ENCODE results near the gene MRPL21. TPM values are rescaled to one million over a fixed set of nuclear protein-coding genes. Genes with fewer than 3 reads are reported as not detected.

Gene MRPL21
- total RNA-seq, 5 donors from 2014 or later (not counting 1 experiment from before 2014, with no cell fraction given) = 34.0 to 36.9 (median 35.3) TPM

DNA sequence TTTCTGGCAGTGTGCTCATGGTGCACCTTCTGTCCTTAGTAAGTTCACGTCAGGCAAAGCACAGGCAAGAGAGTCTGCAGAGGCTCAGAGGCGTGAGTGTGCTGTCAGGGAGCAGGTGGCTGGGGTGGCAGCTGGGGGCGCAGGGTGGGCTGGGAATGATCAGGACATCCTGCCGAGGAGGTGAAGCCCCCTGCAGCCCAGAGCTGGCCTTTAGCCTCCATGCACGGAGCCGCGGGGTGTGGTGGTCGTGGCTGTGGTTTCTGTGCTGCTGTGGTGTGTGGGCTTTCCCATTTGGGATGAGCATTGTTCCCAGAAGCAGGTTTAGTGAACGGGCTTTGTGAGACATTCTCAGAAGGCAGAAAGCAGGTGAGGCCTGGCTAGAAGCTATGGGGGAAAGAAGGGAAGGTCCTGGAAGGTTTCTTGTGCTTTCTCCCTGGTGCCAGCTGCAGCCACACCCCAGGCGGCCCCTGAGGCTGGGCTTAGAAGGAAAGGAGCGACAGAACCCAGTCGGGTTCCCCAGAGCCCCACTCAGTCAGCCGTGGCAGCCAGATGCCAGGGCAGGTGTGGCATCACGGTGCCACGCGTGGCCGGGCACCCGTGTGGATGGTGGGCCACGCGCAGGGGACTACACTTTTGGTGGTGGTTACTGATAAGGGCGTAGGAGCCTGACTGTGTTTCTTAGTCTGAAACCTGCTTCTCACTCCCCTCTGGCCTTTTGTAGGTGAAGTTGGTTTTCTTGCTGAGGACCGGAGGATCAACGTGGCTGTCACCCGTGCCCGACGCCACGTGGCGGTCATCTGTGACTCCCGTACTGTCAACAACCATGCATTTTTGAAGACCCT lies 32.1 kb upstream of the MRPL21 start:
- Mint-ChIP-seq H3K4me3 (no peak overlapping the region), H3K9me3 (no peaks in the 10 kb centered on the region), H3K27ac (no peak overlapping the region), H3K4me1 (no peaks in the 10 kb centered on the region), H3K27me3 (no peaks in the 10 kb centered on the region), H3K36me3 (peaks cover 27% of the 10 kb centered on the region)
- Histone ChIP-seq H3K36me3 (ENCODE audit: control insufficient read depth in 2 of 2, extremely low read depth in 1 of 2, insufficient read depth in 1 of 2, low read length in 1 of 2) (peaks cover 18 to 75% of the 10 kb centered on the region in 2 donors), H3K9me3 (no peaks in the 10 kb centered on the region), H3K27ac (ENCODE audit: low read length) (no peak overlapping the region), H3K27me3 (replicated peaks in 1 of 2; ENCODE audit: control insufficient read depth in 2 of 2, extremely low read depth in 1 of 2, insufficient read depth in 2 of 2, low read length in 1 of 2) (no peaks in the 10 kb centered on the region), H3K4me3 (ENCODE audit: control insufficient read depth in 1 of 2, extremely low read depth in 1 of 2, low read length in 1 of 2) (no peak overlapping the region), H3K4me1 (ENCODE audit: control insufficient read depth in 1 of 2, extremely low read depth in 1 of 2, insufficient read depth in 2 of 2, low read length in 2 of 2) (no peaks in the 10 kb centered on the region)
- WGBS (ENCODE audit: insufficient coverage) = 97% methylated on average over 22 of the region's 29 CpGs
- ATAC-seq (replicated peaks in 1 of 4) (no peak), DNase-seq (no peak)
- CTCF ChIA-PET = no interaction called here
- POLR2A ChIA-PET = no interaction called here

DNA sequence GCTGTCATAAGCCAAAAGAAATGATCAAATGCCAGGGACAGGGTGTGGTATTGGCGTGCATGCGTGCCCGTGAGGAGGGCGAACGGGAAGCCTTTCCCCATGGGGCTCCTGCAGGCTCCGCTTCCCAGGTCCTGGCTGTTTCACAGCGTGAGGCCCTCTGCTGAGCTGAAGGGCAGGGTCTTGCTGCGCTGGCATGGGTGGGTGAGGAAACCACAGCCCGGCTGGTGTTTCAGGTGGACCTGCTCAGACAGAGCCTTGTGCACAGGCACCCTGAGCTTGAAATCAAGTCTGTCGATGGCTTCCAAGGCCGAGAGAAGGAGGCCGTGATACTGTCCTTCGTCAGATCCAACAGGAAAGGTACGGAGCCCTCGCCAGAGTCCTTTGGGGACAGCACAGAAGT lies 31.4 kb upstream of the MRPL21 start:
- ChIA-PET POLR2A (no interaction called here), CTCF (no interaction called here)
- no peak overlapping the region for H3K4me3 ChIP-seq (ENCODE audit: control insufficient read depth in 1 of 2, extremely low read depth in 1 of 2, low read length in 1 of 2)
- DNase-seq (no peak), ATAC-seq (replicated peaks in 1 of 4) (no peak)
- Mint-ChIP-seq H3K36me3 (peaks cover 31% of the 10 kb centered on the region), H3K9me3 (no peaks in the 10 kb centered on the region), H3K4me3 (no peak overlapping the region), H3K4me1 (no peaks in the 10 kb centered on the region), H3K27ac (no peak overlapping the region), H3K27me3 (no peaks in the 10 kb centered on the region)
- H3K27me3 ChIP-seq (replicated peaks in 1 of 2; ENCODE audit: control insufficient read depth in 2 of 2, extremely low read depth in 1 of 2, insufficient read depth in 2 of 2, low read length in 1 of 2) = no peaks in the 10 kb centered on the region
- WGBS (ENCODE audit: insufficient coverage) = 95% methylated on average over 15 of the region's 15 CpGs
- peaks cover 23 to 79% of the 10 kb centered on the region in 2 donors for H3K36me3 ChIP-seq (ENCODE audit: control insufficient read depth in 2 of 2, extremely low read depth in 1 of 2, insufficient read depth in 1 of 2, low read length in 1 of 2)
- H3K4me1 ChIP-seq (ENCODE audit: control insufficient read depth in 1 of 2, extremely low read depth in 1 of 2, insufficient read depth in 2 of 2, low read length in 2 of 2) = no peaks in the 10 kb centered on the region
- H3K9me3 ChIP-seq = no peaks in the 10 kb centered on the region
- no peak overlapping the region for H3K27ac ChIP-seq (ENCODE audit: low read length)

DNA sequence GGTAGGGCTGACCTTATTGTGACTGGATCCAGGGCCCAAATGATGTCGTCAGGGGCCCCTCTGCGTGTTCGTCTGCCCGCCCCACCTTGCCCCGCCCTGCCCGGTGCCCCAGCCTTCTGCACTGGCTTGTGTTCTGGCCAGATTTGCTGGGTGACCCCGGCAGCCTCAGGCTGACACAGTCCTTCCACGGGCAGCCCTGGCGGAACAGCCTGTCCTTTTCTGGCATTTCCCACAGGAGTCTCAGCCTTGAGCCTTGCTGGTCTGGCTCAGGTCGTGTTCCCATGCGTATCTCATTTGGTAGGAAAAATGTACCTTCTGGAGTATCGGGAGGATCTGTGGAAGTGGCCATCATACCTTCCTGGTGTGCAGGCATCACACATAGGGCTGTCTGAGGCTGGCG lies 31.0 kb upstream of the MRPL21 start:
- Mint-ChIP-seq H3K4me1 (no peaks in the 10 kb centered on the region), H3K36me3 (peaks cover 35% of the 10 kb centered on the region), H3K27me3 (no peaks in the 10 kb centered on the region), H3K4me3 (no peak overlapping the region), H3K27ac (no peak overlapping the region), H3K9me3 (no peaks in the 10 kb centered on the region)
- POLR2A ChIA-PET = no interaction called here
- Histone ChIP-seq H3K9me3 (no peaks in the 10 kb centered on the region), H3K4me1 (ENCODE audit: control insufficient read depth in 1 of 2, extremely low read depth in 1 of 2, insufficient read depth in 2 of 2, low read length in 2 of 2) (no peaks in the 10 kb centered on the region), H3K36me3 (ENCODE audit: control insufficient read depth in 2 of 2, extremely low read depth in 1 of 2, insufficient read depth in 1 of 2, low read length in 1 of 2) (peaks cover 23 to 79% of the 10 kb centered on the region in 2 donors), H3K27me3 (replicated peaks in 1 of 2; ENCODE audit: control insufficient read depth in 2 of 2, extremely low read depth in 1 of 2, insufficient read depth in 2 of 2, low read length in 1 of 2) (no peaks in the 10 kb centered on the region), H3K4me3 (ENCODE audit: control insufficient read depth in 1 of 2, extremely low read depth in 1 of 2, low read length in 1 of 2) (no peak overlapping the region), H3K27ac (ENCODE audit: low read length) (no peak overlapping the region)
- no peak for DNase-seq
- no peak for ATAC-seq (replicated peaks in 1 of 4)
- 96% methylated on average over 13 of the region's 13 CpGs for WGBS (ENCODE audit: insufficient coverage)
- CTCF ChIA-PET = no interaction called here

DNA sequence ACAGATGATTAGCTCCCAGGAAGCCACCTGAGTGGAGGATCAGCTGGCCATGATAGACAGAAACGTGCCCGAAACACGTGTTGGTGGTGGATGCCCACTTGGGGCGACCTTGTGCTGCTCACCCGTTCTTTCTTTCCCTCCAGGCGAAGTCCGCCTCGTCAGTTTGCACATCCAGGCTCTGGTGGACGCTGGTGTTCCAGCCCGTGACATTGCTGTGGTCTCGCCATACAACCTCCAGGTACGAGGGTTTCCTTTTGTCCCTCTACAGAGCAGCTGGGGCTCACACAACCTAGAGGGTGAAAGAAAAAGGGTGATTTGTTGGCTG lies 30.7 kb upstream of the MRPL21 start:
- peaks cover 21 to 79% of the 10 kb centered on the region in 2 donors for H3K36me3 ChIP-seq (ENCODE audit: control insufficient read depth in 2 of 2, extremely low read depth in 1 of 2, insufficient read depth in 1 of 2, low read length in 1 of 2)
- WGBS (ENCODE audit: insufficient coverage) = 96% methylated on average over 11 of the region's 12 CpGs
- ChIA-PET POLR2A (no interaction called here), CTCF (no interaction called here)
- H3K27ac ChIP-seq (ENCODE audit: low read length) = no peak overlapping the region
- DNase-seq = no peak
- Mint-ChIP-seq H3K9me3 (no peaks in the 10 kb centered on the region), H3K36me3 (peaks cover 37% of the 10 kb centered on the region), H3K27ac (no peak overlapping the region), H3K27me3 (no peaks in the 10 kb centered on the region), H3K4me1 (no peaks in the 10 kb centered on the region), H3K4me3 (no peak overlapping the region)
- H3K4me1 ChIP-seq (ENCODE audit: control insufficient read depth in 1 of 2, extremely low read depth in 1 of 2, insufficient read depth in 2 of 2, low read length in 2 of 2) = no peaks in the 10 kb centered on the region
- H3K4me3 ChIP-seq (ENCODE audit: control insufficient read depth in 1 of 2, extremely low read depth in 1 of 2, low read length in 1 of 2) = no peak overlapping the region
- no peaks in the 10 kb centered on the region for H3K9me3 ChIP-seq
- no peaks in the 10 kb centered on the region for H3K27me3 ChIP-seq (replicated peaks in 1 of 2; ENCODE audit: control insufficient read depth in 2 of 2, extremely low read depth in 1 of 2, insufficient read depth in 2 of 2, low read length in 1 of 2)
- ATAC-seq (replicated peaks in 1 of 4) = no peak

DNA sequence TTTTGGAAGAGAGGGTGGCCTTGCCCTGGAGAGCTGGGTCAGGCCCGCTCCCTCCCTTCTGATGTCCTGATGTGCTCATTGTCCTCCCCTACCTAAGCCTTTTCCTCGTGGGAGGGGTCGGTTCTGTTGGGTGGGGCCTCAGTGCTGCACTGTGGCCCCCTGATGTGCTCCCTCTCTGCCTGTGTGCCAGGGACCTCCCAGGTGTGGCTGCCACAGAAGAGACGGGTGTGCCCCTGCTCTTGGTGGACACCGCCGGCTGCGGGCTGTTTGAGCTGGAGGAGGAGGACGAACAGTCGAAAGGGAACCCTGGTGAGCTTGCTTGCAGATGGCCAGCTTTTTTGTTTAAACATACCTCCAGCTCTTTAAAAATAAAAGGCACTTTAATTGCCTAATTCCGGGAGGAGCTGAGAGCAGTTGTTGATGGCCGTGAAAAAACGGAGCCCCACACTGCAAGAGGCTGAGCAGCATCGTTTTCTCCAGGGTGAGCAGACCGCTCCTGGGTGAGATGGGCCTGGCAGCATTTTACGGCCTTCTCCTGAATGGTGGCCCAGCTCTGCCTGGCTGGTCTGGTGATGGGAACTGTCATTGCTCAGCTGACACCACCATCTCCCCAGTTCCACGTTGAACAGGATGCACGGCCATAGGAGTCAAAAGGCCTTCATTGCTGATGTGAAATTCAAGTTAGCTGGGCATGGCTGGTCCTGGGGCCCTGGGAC lies 30.1 kb upstream of the MRPL21 start:
- Histone ChIP-seq H3K27me3 (replicated peaks in 1 of 2; ENCODE audit: control insufficient read depth in 2 of 2, extremely low read depth in 1 of 2, insufficient read depth in 2 of 2, low read length in 1 of 2) (no peaks in the 10 kb centered on the region), H3K36me3 (ENCODE audit: control insufficient read depth in 2 of 2, extremely low read depth in 1 of 2, insufficient read depth in 1 of 2, low read length in 1 of 2) (peaks cover 23 to 79% of the 10 kb centered on the region in 2 donors), H3K4me3 (ENCODE audit: control insufficient read depth in 1 of 2, extremely low read depth in 1 of 2, low read length in 1 of 2) (no peak overlapping the region), H3K9me3 (no peaks in the 10 kb centered on the region), H3K27ac (ENCODE audit: low read length) (no peak overlapping the region), H3K4me1 (ENCODE audit: control insufficient read depth in 1 of 2, extremely low read depth in 1 of 2, insufficient read depth in 2 of 2, low read length in 2 of 2) (no peaks in the 10 kb centered on the region)
- ChIA-PET CTCF (no interaction called here), POLR2A (no interaction called here)
- DNase-seq (no peak), ATAC-seq (replicated peaks in 1 of 4) (no peak)
- H3K27me3 Mint-ChIP-seq = no peaks in the 10 kb centered on the region
- no peaks in the 10 kb centered on the region for H3K4me1 Mint-ChIP-seq
- WGBS (ENCODE audit: insufficient coverage) = 96% methylated on average over 8 of the region's 17 CpGs
- peaks cover 38% of the 10 kb centered on the region for H3K36me3 Mint-ChIP-seq
- H3K27ac Mint-ChIP-seq = no peak overlapping the region
- H3K4me3 Mint-ChIP-seq = no peak overlapping the region
- no peaks in the 10 kb centered on the region for H3K9me3 Mint-ChIP-seq

DNA sequence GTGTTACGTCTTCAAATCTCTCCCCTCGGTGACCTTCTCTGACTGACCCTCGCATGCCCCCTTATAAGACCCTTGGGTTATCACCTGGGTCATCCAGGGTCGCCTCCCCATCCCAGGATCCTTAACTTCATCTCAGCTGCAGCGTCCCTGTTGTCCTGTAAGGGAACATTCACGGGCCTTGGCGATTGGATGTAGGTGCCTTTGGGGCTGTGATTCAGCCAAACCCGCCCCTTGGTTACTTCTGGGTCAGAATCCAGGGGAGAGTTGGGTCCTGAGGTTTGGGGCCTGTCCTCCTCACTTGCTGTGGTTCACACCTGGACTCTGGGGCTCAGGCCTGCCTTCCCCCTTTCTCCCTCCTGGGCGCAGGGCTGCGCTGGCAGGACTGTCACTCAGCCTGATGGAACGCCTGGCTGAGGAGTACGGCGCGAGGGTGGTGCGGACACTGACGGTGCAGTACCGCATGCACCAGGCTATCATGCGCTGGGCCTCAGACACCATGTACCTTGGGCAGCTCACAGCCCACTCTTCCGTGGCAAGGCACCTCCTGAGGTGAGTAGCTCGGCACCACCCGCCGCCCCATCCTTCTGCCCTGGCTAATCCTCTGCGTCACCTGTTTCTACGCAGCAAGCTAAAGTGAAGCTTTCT lies 29.4 kb upstream of the MRPL21 start:
- Mint-ChIP-seq H3K27ac (no peak overlapping the region), H3K27me3 (no peaks in the 10 kb centered on the region), H3K36me3 (peaks cover 38% of the 10 kb centered on the region), H3K4me1 (no peaks in the 10 kb centered on the region), H3K9me3 (no peaks in the 10 kb centered on the region), H3K4me3 (no peak overlapping the region)
- Histone ChIP-seq H3K9me3 (no peaks in the 10 kb centered on the region), H3K36me3 (ENCODE audit: control insufficient read depth in 2 of 2, extremely low read depth in 1 of 2, insufficient read depth in 1 of 2, low read length in 1 of 2) (peaks cover 23 to 76% of the 10 kb centered on the region in 2 donors), H3K27me3 (replicated peaks in 1 of 2; ENCODE audit: control insufficient read depth in 2 of 2, extremely low read depth in 1 of 2, insufficient read depth in 2 of 2, low read length in 1 of 2) (no peaks in the 10 kb centered on the region), H3K4me1 (ENCODE audit: control insufficient read depth in 1 of 2, extremely low read depth in 1 of 2, insufficient read depth in 2 of 2, low read length in 2 of 2) (no peaks in the 10 kb centered on the region), H3K4me3 (ENCODE audit: control insufficient read depth in 1 of 2, extremely low read depth in 1 of 2, low read length in 1 of 2) (no peak overlapping the region), H3K27ac (ENCODE audit: low read length) (no peak overlapping the region)
- CTCF ChIA-PET = interaction anchor here in 1 of 2 donors (0.6 kb wide), 1 partner anchor 168 kb away, joined by 3 read pairs; no protein-coding TSS in a partner anchor
- DNase-seq = no peak
- ATAC-seq (replicated peaks in 1 of 4) = no peak
- POLR2A ChIA-PET = no interaction called here
- whole genome bisulfite sequencing (ENCODE audit: insufficient coverage) = 98% methylated on average over 21 of the region's 24 CpGs
